Measurements from ENCODE around the gene RAB39A.

RAB39A gene

DNA sequence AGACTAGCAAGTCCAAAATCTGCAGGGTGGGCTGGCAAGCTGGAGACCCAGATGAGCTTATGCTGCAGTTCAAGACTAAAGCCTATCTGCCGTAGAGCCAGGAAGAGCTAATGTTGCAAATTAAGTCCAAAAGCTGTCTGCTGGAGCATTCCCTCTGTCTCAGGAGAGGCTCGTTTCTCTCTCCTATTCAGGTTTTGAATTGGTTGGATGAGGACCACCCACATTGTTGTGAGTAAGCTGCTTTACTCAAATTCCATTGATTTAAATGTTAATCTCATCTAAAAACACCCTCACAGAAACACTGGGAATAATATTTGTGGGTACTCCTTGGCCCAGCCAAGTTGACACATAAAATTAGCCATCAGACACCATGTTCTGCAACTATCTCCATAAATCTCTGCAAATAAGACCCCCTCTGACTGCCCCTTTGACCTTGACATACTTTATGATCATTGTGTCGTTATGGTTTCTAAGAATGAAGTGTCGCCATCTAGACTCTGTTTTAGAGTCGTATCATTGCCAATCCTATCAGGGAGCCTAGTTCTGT, 63.7 kb downstream of the RAB39A start:
- Histone ChIP-seq H3K4me2 (no peak overlapping the region), H3K79me2 (ENCODE audit: insufficient read depth, low read depth) (no peaks in the 10 kb centered on the region), H2AFZ (ENCODE audit: low read depth) (no peak overlapping the region), H3K4me3 (IDR thresholded peaks at IDR 0.05; ENCODE audit: insufficient read depth, low read depth, low read length) (no peak overlapping the region), H3K27ac (no peak overlapping the region), H3K9ac (no peak overlapping the region), H3K4me1 (ENCODE audit: low read depth, poor library complexity, severe bottlenecking) (no peaks in the 10 kb centered on the region), H3K36me3 (ENCODE audit: insufficient read depth) (no peaks in the 10 kb centered on the region), H3K27me3 (ENCODE audit: insufficient read depth, low read depth) (no peaks in the 10 kb centered on the region), H4K20me1 (ENCODE audit: insufficient read depth) (no peaks in the 10 kb centered on the region)
- TF ChIP-seq, protein P1, sequence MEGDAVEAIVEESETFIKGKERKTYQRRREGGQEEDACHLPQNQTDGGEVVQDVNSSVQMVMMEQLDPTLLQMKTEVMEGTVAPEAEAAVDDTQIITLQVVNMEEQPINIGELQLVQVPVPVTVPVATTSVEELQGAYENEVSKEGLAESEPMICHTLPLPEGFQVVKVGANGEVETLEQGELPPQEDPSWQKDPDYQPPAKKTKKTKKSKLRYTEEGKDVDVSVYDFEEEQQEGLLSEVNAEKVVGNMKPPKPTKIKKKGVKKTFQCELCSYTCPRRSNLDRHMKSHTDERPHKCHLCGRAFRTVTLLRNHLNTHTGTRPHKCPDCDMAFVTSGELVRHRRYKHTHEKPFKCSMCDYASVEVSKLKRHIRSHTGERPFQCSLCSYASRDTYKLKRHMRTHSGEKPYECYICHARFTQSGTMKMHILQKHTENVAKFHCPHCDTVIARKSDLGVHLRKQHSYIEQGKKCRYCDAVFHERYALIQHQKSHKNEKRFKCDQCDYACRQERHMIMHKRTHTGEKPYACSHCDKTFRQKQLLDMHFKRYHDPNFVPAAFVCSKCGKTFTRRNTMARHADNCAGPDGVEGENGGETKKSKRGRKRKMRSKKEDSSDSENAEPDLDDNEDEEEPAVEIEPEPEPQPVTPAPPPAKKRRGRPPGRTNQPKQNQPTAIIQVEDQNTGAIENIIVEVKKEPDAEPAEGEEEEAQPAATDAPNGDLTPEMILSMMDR (conservative IDR thresholded peaks at IDR 0.05; ENCODE audit: low read depth, low read length): no peak

DNA sequence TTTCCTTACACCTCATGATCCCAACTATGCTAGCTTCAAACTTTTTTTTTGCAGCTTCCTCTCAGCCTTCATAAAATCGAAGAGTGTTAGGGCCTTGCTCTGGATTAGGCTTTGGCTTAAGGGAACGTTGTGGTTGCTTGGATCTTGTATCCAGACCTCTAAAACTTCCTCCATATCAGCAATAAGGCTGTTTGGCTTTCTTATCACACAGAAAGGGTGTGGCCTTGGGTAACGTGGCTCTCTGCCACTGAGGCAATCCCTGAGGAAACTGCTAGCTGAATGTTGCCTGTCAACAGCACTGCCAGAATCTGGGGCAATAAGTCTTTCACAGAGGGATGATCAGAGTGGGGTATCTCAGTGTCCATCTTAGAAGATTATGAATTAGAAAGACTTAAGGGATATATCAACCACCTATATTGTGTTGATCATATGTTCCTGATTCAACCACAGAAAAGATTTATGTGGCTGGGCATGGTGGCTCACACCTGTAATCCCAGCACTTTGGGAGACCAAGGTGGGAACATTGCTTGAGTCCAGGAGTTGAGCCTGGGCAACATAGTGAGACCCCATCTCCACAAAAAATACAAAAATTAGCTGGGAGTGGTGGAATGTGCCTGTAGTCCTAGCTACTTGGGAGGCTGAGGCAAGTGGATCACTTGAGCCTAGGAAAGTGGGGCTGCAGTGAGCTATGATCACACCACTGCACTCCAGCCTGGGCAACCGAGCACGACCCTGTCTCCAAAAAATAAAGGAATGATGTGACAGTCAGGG, 67.9 kb downstream of the RAB39A start:
- H3K36me3 ChIP-seq (ENCODE audit: insufficient read depth): no peaks in the 10 kb centered on the region

DNA sequence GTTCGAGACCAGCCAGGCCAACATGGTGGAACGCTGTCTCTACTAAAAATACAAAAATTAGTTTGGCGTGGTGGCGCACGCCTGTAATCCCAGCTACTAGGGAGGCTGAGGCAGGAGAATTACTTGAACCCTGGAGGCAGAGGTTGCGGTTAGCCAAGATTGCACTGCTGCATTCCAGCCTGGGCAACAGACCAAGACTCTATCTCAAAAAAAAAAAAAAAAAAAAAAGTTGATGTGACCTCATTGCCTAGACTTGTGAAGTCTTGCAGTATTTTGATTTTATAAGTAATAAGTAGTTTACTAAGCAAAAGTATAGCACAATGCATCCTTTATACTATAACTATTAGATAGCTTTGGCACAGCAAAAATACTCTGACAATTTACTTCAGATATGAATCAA, 70.5 kb downstream of the RAB39A start:
- no peak overlapping the region for H3K4me3 ChIP-seq (IDR thresholded peaks at IDR 0.05; ENCODE audit: insufficient read depth, low read depth, low read length)
- no peak overlapping the region for H2AFZ ChIP-seq (ENCODE audit: low read depth)
- no peaks in the 10 kb centered on the region for H4K20me1 ChIP-seq (ENCODE audit: insufficient read depth)
- no peaks in the 10 kb centered on the region for H3K79me2 ChIP-seq (ENCODE audit: insufficient read depth, low read depth)
- H3K27ac ChIP-seq: no peak overlapping the region
- H3K36me3 ChIP-seq (ENCODE audit: insufficient read depth): no peaks in the 10 kb centered on the region
- TF ChIP-seq, protein P1 (conservative IDR thresholded peaks at IDR 0.05; ENCODE audit: low read depth, low read length): no peak
- H3K4me2 ChIP-seq: no peak overlapping the region
- no peak overlapping the region for H3K9ac ChIP-seq
- H3K4me1 ChIP-seq (ENCODE audit: low read depth, poor library complexity, severe bottlenecking): no peaks in the 10 kb centered on the region
- no peaks in the 10 kb centered on the region for H3K27me3 ChIP-seq (ENCODE audit: insufficient read depth, low read depth)

More for the DNA sequence above, 67.9 kb downstream of the RAB39A start:
- no peak overlapping the region for H3K27ac ChIP-seq
- no peak overlapping the region for H2AFZ ChIP-seq (ENCODE audit: low read depth)
- H3K9ac ChIP-seq: no peak overlapping the region
- H3K79me2 ChIP-seq (ENCODE audit: insufficient read depth, low read depth): no peaks in the 10 kb centered on the region
- no peaks in the 10 kb centered on the region for H3K27me3 ChIP-seq (ENCODE audit: insufficient read depth, low read depth)
- H3K4me2 ChIP-seq: no peak overlapping the region
- TF ChIP-seq, protein P1 (conservative IDR thresholded peaks at IDR 0.05; ENCODE audit: low read depth, low read length): no peak
- H3K4me3 ChIP-seq (IDR thresholded peaks at IDR 0.05; ENCODE audit: insufficient read depth, low read depth, low read length): no peak overlapping the region
- no peaks in the 10 kb centered on the region for H3K4me1 ChIP-seq (ENCODE audit: low read depth, poor library complexity, severe bottlenecking)
- no peaks in the 10 kb centered on the region for H4K20me1 ChIP-seq (ENCODE audit: insufficient read depth)

DNA sequence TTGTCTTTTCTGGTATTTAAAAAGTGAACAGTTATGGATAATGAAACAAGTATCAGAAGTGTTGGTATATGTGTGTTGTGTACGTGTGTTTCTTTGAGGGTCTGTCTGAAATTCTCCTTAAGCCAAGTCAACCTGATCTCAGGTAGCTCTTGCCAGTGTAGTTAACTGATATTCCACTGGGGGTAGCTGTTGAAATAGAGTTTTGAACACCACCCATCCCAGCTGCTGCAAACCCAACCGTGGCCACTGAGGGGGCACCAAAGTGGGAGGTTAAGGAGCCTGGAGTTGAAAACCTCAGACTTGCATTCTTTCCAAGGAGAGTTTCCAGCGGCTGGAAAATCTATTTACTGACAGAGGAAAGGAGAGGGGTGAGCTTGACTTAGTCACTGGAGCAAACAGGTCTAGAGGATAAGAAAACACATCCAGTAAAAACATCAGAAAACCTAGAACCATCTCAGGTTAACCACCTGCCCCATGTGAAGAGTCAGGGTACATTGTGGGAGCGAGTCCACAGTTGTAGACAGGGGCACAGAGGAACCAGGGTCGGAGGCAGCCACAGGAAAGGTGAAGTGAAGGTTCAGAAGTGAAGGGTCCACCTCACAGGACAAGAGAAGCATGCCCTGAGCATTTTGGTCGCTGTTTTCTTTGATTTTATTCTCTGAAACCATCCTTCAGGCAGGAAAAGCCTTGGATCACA, 71.7 kb downstream of the RAB39A start:
- Histone ChIP-seq H3K9ac (no peak overlapping the region), H3K27me3 (ENCODE audit: insufficient read depth, low read depth) (no peaks in the 10 kb centered on the region), H3K36me3 (ENCODE audit: insufficient read depth) (no peaks in the 10 kb centered on the region), H3K4me3 (IDR thresholded peaks at IDR 0.05; ENCODE audit: insufficient read depth, low read depth, low read length) (no peak overlapping the region), H4K20me1 (ENCODE audit: insufficient read depth) (no peaks in the 10 kb centered on the region), H3K4me2 (no peak overlapping the region), H2AFZ (ENCODE audit: low read depth) (no peak overlapping the region), H3K4me1 (ENCODE audit: low read depth, poor library complexity, severe bottlenecking) (no peaks in the 10 kb centered on the region), H3K27ac (no peak overlapping the region), H3K79me2 (ENCODE audit: insufficient read depth, low read depth) (no peaks in the 10 kb centered on the region)
- TF ChIP-seq, protein P1 (conservative IDR thresholded peaks at IDR 0.05; ENCODE audit: low read depth, low read length): peak; percentile 58; the same call in 1 of the 2 replicates

All from KMS-11 (cell line).